K562 (cell line): ENCODE data around the gene CTH. TPM values are rescaled to one million over a fixed set of nuclear protein-coding genes. Genes with fewer than 3 reads are reported as not detected.
"Not testable (repeated sequence)": the region's sequence is repeated elsewhere in the genome, so short reads cannot be mapped to it uniquely, and the experiment has no call there.

Experiments used
- ATAC-seq: fragments of 200-7000 bp; cut with Tn5 transposase; 3 replicates; pipeline ENCODE4 v1.9.1; 2020; ENCODE audit warnings: moderate library complexity
- BruUV-seq: library from RNA; stranded (reverse); fragments of 400-500 nt; replicated peaks from 2 replicates; lab custom pipeline; 2021; lab: Mats Ljungman, UMichigan
- CTCF ChIA-PET: fragments of 300-600 bp; formaldehyde crosslinking; extraction: SDS; loops from one replicate; lab custom pipeline; 2021; ENCODE audit warnings: low intra/inter-chr PET ratio; lab: Yijun Ruan, JAX
- POLR2A ChIA-PET: fragments of 300-600, 350-650 bp; sonication (Branson Sonifier 250); formaldehyde crosslinking; extraction: SDS; loops from one replicate; lab custom pipeline; 2021; ENCODE audit warnings: antibody characterized with exemption, inconsistent platforms; lab: Yijun Ruan, JAX
- DNase-seq, 4 experiments: peaks; one replicate each; pipeline versions ENCODE4 v3.0.0 to v3.0.0-alpha.2; 2011 to 2018; ENCODE audit warnings: low spot score in 3 of 4, mixed read lengths in 3 of 4; ENCODE audit errors: extremely low read depth in 1 of 4
- FAIRE-seq: peaks from 2 replicates; lab custom pipeline; 2011; peaks lifted over from hg19 to GRCh38; lab: Jason Lieb, UNC
- H2AFZ ChIP-seq: 2 replicates; pipeline ENCODE4 v1.6.0; 2011; ENCODE audit warnings: low read depth, low read length, control low read depth, inconsistent platforms
- H3K27ac ChIP-seq: fragments of 200-600 bp; 3 replicates; pipeline ENCODE4 v1.8.0; 2011; ENCODE audit warnings: low read depth, mild to moderate bottlenecking, control low read depth, inconsistent platforms, low read length, moderate library complexity, mixed read lengths; ENCODE audit errors: extremely low read depth
- H3K27me3 ChIP-seq, 2 experiments: fragments of 300-600 bp in 1 of 2; 2 replicates in 1 of 2; 3 replicates in 1 of 2; pipeline versions ENCODE4 v1.6.0 to v1.8.0; 2011; ENCODE audit warnings: inconsistent platforms in 2 of 2, low read length in 2 of 2, mild to moderate bottlenecking in 1 of 2, mixed read lengths in 1 of 2, moderate library complexity in 1 of 2; ENCODE audit not compliant: control insufficient read depth in 2 of 2, insufficient read depth in 2 of 2
- H3K36me3 ChIP-seq: fragments of 300-600 bp; 3 replicates; pipeline ENCODE4 v1.8.0; 2011; ENCODE audit warnings: mild to moderate bottlenecking, low read length, inconsistent platforms; ENCODE audit not compliant: control insufficient read depth, insufficient read depth
- H3K4me1 ChIP-seq, 2 experiments: fragments of 200-600 bp in 1 of 2; replicated peaks in 1 of 2; 2 replicates in 1 of 2; 3 replicates in 1 of 2; pipeline versions ENCODE4 v1.5.1 to v1.8.0; 2011; ENCODE audit warnings: inconsistent platforms in 2 of 2, low read length in 2 of 2, mild to moderate bottlenecking in 1 of 2, mixed read lengths in 1 of 2, moderate library complexity in 1 of 2; ENCODE audit not compliant: control insufficient read depth in 2 of 2, insufficient read depth in 2 of 2
- H3K4me2 ChIP-seq: 2 replicates; pipeline ENCODE4 v1.6.1; 2011; ENCODE audit warnings: low read length, control low read depth, inconsistent platforms, mixed read lengths; ENCODE audit not compliant: insufficient read depth
- H3K4me3 ChIP-seq: fragments of 200-600 bp; sonication (generic), shearing (Covaris generic); 2 replicates; pipeline ENCODE4 v1.5.1; 2016; ENCODE audit warnings: control low read depth, inconsistent platforms
- H3K79me2 ChIP-seq: fragments of 200-600 bp; 3 replicates; pipeline ENCODE4 v1.8.0; 2011; ENCODE audit warnings: low read length, inconsistent platforms; ENCODE audit not compliant: control insufficient read depth, insufficient read depth
- H3K9ac ChIP-seq, 2 experiments: 2 replicates each; pipeline versions ENCODE4 v1.6.0 to v1.6.1; 2011; ENCODE audit warnings: low read depth in 2 of 2, low read length in 2 of 2, control low read depth in 1 of 2, inconsistent platforms in 1 of 2, mild to moderate bottlenecking in 1 of 2, mixed read lengths in 1 of 2; ENCODE audit not compliant: insufficient read depth in 1 of 2
- H3K9me1 ChIP-seq: one replicate; pipeline ENCODE4 v1.6.0; 2011; ENCODE audit warnings: inconsistent platforms, mild to moderate bottlenecking, low read length, moderate library complexity; ENCODE audit not compliant: control insufficient read depth, insufficient read depth
- H3K9me3 ChIP-seq: replicated peaks from 2 replicates; pipeline ENCODE4 v1.5.1; 2011; ENCODE audit warnings: low read depth, low read length, inconsistent platforms; ENCODE audit not compliant: control insufficient read depth, insufficient read depth
- H4K20me1 ChIP-seq: replicated peaks from 2 replicates; pipeline ENCODE4 v1.6.1; 2011; ENCODE audit warnings: low read length, inconsistent platforms, mixed read lengths; ENCODE audit not compliant: control insufficient read depth, insufficient read depth
- BCOR ChIP-seq: fragments of 450-650 bp; IDR thresholded peaks from 2 replicates; pipeline ENCODE4 v1.6.1; 2016
- POLR2B ChIP-seq: fragments of 450-650 bp; IDR thresholded peaks from 2 replicates; pipeline ENCODE4 v1.6.1; 2018; ENCODE audit warnings: low read depth; ENCODE audit not compliant: partially characterized antibody
- ZKSCAN3 ChIP-seq: fragments of 250-450 bp; sonication (Bioruptor Pico); IDR thresholded peaks from 2 replicates; pipeline ENCODE4 v1.4.0; 2020
- ZNF146 ChIP-seq: IDR thresholded peaks from one replicate; pipeline ENCODE4 v1.6.1; 2018; ENCODE audit warnings: missing compliant biosample characterization; ENCODE audit not compliant: unreplicated experiment
- WGBS: fragments of 100-300 bp; shearing (Covaris generic); methylation state at CpG from one replicate; pipeline ENCODE4 v1.1.6; 2016; ENCODE audit warnings: low coverage, mixed read lengths; ENCODE audit not compliant: insufficient coverage; ENCODE audit errors: missing lambda C conversion rate; 5-methylcytosine and 5-hydroxymethylcytosine counted together
- in situ Hi-C: fragments of 300-500 bp; cut with MboI; formaldehyde crosslinking; loops from 4 replicates; pipeline ENCODE4 v1.15.0; 2018; ENCODE audit warnings: inconsistent platforms, mixed read lengths
- intact Hi-C: fragments of 100-400 bp; cut with micrococcal nuclease; formaldehyde crosslinking; loops from 2 replicates; pipeline ENCODE4 v1.14.2; 2022
- polyA plus RNA-seq, 8 experiments: library from polyadenylated mRNA; depleted of rRNA in 4 of 8; stranded (reverse) in 5 of 8; unstranded in 3 of 8; fragments of >200 nt; fragmentation: Nextera tagmentation in 2 of 8; fragmentation: Illumina TruSeq in 1 of 8; extraction: Ambion mirVana in 2 of 8; extraction: Trizol in 1 of 8; gene quantifications; 2 replicates each; pipeline versions ENCODE4 v1.2.1 to v1.2.3, GENCODE V29; 2011 to 2014; ENCODE audit warnings: inconsistent platforms in 1 of 8, missing spikeins in 1 of 8
- total RNA-seq, 7 experiments: library from RNA; depleted of rRNA in 6 of 7; stranded (reverse); fragments of >200 nt in 6 of 7; fragmentation: Illumina TruSeq in 2 of 7; extraction: Trizol in 2 of 7; gene quantifications; 2 replicates each; pipeline versions ENCODE4 v1.2.1 to v1.2.3, GENCODE V29; 2011 to 2021; ENCODE audit warnings: low replicate concordance in 1 of 7

CTH gene
- total and polyA plus RNA-seq, 9 of the 15 experiments (the other 6 are each of a cell fraction or from before 2014, with no cell fraction given), result 8.0 to 54.4 (median 30.9) TPM

DNA sequence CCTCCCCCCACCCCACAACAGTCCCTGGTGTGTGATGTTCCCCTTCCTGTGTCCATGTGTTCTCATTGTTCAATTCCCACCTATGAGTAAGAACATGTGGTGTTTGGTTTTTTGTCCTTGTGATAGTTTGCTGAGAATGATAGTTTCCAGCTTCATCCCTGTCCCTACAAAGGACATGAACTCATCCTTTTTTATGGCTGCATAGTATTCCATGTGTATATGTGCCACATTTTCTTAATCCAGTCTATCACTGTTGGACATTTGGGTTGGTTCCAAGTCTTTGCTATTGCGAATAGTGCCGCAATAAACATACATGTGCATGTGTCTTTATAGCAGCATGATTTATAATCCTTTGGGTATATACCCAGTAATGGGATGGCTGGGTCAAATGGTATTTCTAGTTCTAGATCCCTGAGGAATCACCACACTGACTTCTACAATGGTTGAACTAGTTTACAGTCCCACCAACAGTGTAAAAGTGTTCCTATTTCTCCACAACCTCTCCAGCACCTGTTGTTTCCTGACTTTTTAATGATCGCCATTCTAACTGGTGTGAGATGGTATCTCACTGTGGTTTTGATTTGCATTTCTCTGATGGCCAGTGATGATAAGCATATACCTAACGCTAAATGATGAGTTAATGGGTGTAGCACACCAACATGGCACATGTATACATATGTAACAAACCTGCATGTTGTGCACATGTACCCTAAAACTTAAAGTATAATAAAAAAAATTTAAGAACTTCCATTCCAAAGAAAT lies 8.1 kb downstream of the CTH start:
- H3K27ac ChIP-seq, H3K4me1 ChIP-seq, H3K9me1 ChIP-seq, H3K4me3 ChIP-seq, H3K79me2 ChIP-seq, BruUV-seq, ATAC-seq, H2AFZ ChIP-seq, DNase-seq, FAIRE-seq, H3K4me2 ChIP-seq, CTCF ChIA-PET, H3K9ac ChIP-seq, in situ Hi-C loops, H3K27me3 ChIP-seq, H3K9me3 ChIP-seq, intact Hi-C loops, POLR2A ChIA-PET: not testable (repeated sequence)
- H3K36me3 ChIP-seq, result peaks cover 33% of the 10 kb centered on the region; the same call in 2 of the 3 replicates
- WGBS, result 29% methylated on average over 2 of the region's 4 CpGs
- TF ChIP-seq ZNF146 (CRISPR knock-in tag) (peak; percentile 46), BCOR (peak; percentile 53; the same call in 1 of the 2 replicates)
- TF ChIP-seq, all 486 proteins: peak for 2; not testable (repeated sequence) for 484
- H4K20me1 ChIP-seq, result not testable (repeated sequence)

DNA sequence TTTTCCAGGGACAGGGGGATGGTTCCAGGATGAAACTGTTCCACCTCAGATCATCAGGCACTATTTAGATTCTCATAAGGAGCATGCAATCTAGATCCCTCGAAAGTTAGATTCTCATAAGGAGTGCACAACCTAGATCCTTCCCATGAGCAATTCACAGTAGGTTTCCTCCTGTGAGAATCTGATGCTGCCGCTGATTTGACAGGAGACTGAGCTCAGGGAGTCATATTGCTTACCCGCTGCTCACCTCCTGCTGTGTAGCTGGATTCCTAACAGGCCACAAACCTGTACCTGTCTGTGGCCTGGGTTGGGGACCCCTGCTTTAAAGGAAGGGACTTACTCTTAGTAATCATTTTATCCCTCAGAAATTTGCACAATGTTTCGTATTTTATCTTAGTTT lies 9.3 kb downstream of the CTH start:
- Histone ChIP-seq H3K79me2 (no peaks in the 10 kb centered on the region), H3K9ac (no peak overlapping the region), H3K36me3 (peaks cover 37% of the 10 kb centered on the region; the same call in 2 of the 3 replicates), H3K9me1 (no peaks in the 10 kb centered on the region), H3K27ac (no peak overlapping the region), H3K4me1 (no peaks in the 10 kb centered on the region), H3K9me3 (no peaks in the 10 kb centered on the region), H2AFZ (no peak overlapping the region), H3K4me3 (no peak overlapping the region), H4K20me1 (no peaks in the 10 kb centered on the region; the same call in 1 of the 2 replicates), H3K27me3 (no peaks in the 10 kb centered on the region), H3K4me2 (no peak overlapping the region)
- intact Hi-C loops (no loop called here), in situ Hi-C loops (no loop called here)
- TF ChIP-seq ZKSCAN3 (CRISPR knock-in tag) (no peak), POLR2B (peak; percentile 32)
- POLR2A ChIA-PET, result interaction anchor here (3.0 kb wide), 1 partner anchor 9 kb away, joined by 13 read pairs; the partner anchor contains the start of gene CTH
- DNase-seq (no peak), ATAC-seq (peak; percentile 56), FAIRE-seq (no peak)
- BruUV-seq, result no TSS peak
- WGBS, result 76% methylated on average over 4 of the region's 4 CpGs
- CTCF ChIA-PET, result no interaction called here
